ENCODE measurements around the gene TDRD12. TPM values are rescaled to one million over a fixed set of nuclear protein-coding genes. Genes with fewer than 3 reads are reported as not detected.

TDRD12 gene
- total RNA-seq, 1 experiment from 2014 or later = 0.33 TPM

DNA sequence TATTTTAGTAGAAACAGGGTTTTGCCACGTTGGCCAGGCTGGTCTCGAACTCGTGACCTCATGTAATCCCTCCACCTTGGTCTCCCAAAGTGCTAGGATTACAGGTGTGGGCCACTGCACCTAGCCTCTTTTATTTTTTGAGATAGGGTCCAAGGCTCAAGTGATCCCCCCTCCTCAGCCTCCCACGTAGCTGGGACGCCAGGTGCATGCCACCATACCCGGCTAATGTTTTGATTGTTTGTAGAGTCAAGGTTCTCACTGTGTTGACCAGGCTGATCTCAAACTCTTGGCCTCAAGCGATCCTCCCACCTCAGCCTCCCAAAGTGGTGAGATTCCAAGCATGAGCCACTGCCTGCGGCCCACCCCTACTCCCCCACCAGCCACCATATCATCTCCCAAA lies 143.7 kb downstream of the TDRD12 start:
- DNase-seq (ENCODE audit: low read depth, low spot score) = no peak
- TF ChIP-seq CTCF (IDR thresholded peaks at IDR 0.05) (no peak), SIN3A (IDR thresholded peaks at IDR 0.05; ENCODE audit: borderline replicate concordance, insufficient read depth, low read depth, low read length) (no peak), TCF7L2 (IDR thresholded peaks at IDR 0.05; ENCODE audit: low read depth, low read length) (no peak), POLR2AphosphoS5 (IDR thresholded peaks at IDR 0.05; ENCODE audit: low read depth, low read length) (no peak)
- TF ChIP-seq, protein P1, sequence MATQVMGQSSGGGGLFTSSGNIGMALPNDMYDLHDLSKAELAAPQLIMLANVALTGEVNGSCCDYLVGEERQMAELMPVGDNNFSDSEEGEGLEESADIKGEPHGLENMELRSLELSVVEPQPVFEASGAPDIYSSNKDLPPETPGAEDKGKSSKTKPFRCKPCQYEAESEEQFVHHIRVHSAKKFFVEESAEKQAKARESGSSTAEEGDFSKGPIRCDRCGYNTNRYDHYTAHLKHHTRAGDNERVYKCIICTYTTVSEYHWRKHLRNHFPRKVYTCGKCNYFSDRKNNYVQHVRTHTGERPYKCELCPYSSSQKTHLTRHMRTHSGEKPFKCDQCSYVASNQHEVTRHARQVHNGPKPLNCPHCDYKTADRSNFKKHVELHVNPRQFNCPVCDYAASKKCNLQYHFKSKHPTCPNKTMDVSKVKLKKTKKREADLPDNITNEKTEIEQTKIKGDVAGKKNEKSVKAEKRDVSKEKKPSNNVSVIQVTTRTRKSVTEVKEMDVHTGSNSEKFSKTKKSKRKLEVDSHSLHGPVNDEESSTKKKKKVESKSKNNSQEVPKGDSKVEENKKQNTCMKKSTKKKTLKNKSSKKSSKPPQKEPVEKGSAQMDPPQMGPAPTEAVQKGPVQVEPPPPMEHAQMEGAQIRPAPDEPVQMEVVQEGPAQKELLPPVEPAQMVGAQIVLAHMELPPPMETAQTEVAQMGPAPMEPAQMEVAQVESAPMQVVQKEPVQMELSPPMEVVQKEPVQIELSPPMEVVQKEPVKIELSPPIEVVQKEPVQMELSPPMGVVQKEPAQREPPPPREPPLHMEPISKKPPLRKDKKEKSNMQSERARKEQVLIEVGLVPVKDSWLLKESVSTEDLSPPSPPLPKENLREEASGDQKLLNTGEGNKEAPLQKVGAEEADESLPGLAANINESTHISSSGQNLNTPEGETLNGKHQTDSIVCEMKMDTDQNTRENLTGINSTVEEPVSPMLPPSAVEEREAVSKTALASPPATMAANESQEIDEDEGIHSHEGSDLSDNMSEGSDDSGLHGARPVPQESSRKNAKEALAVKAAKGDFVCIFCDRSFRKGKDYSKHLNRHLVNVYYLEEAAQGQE (IDR thresholded peaks at IDR 0.05; ENCODE audit: insufficient read depth in 1 of 2, low read depth in 2 of 2, low read length in 1 of 2) = no peak
- no peak for ATAC-seq
- Histone ChIP-seq H3K36me3 (ENCODE audit: control insufficient read depth, insufficient read depth, low read length) (no peaks in the 10 kb centered on the region), H3K4me1 (ENCODE audit: control insufficient read depth, insufficient read depth, low read length) (no peaks in the 10 kb centered on the region), H3K27ac (ENCODE audit: low read length) (no peak overlapping the region), H3K27me3 (ENCODE audit: control insufficient read depth, insufficient read depth, low read length) (no peaks in the 10 kb centered on the region), H3K4me3 (ENCODE audit: low read depth in 2 of 2, low read length in 2 of 2) (no peak overlapping the region), H3K9me3 (ENCODE audit: control insufficient read depth, insufficient read depth, low read depth, low read length) (no peaks in the 10 kb centered on the region)
- no TSS peak for BruUV-seq (replicated peaks)
- ChIA-PET CTCF (no interaction called here), POLR2A (no interaction called here)
- in situ Hi-C loops (cut with HindIII; ENCODE audit: low pct_unique_long_range_greater_than_20kb, low sequenced_read_pairs) (no loop called here), intact Hi-C loops (cut with micrococcal nuclease; ENCODE audit: unreplicated experiment) (no loop called here)

DNA sequence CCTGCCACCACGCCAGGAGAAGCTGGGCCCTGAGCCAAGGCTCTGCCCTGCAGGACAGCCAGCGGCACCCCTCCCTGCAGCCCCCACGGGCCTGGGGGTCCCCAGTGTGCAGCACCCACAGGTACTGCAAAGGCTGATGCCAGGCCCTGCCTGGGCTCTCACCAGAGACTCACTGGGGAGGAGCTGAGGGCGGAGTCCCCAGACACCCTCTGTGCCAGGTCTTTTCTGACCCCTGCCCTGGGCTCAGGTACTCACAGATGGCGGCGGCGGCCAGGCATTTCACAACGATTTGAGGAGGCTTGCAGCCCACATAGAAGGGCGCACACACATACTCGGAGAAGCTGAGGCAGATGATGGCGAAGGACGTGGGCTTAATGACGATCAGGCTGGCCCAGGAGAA lies 144.3 kb downstream of the TDRD12 start:
- no peak overlapping the region for H3K27ac ChIP-seq (ENCODE audit: low read length)
- ChIA-PET CTCF (no interaction called here), POLR2A (no interaction called here)
- DNase-seq (ENCODE audit: low read depth, low spot score) = no peak
- no peaks in the 10 kb centered on the region for H3K36me3 ChIP-seq (ENCODE audit: control insufficient read depth, insufficient read depth, low read length)
- TF ChIP-seq TCF7L2 (IDR thresholded peaks at IDR 0.05; ENCODE audit: low read depth, low read length) (no peak), SIN3A (IDR thresholded peaks at IDR 0.05; ENCODE audit: borderline replicate concordance, insufficient read depth, low read depth, low read length) (no peak), POLR2AphosphoS5 (IDR thresholded peaks at IDR 0.05; ENCODE audit: low read depth, low read length) (no peak), CTCF (IDR thresholded peaks at IDR 0.05) (no peak)
- TF ChIP-seq, protein P1 (IDR thresholded peaks at IDR 0.05; ENCODE audit: insufficient read depth in 1 of 2, low read depth in 2 of 2, low read length in 1 of 2) = no peak
- ATAC-seq = no peak
- in situ Hi-C loops (cut with HindIII; ENCODE audit: low pct_unique_long_range_greater_than_20kb, low sequenced_read_pairs) (no loop called here), intact Hi-C loops (cut with micrococcal nuclease; ENCODE audit: unreplicated experiment) (no loop called here)
- no peaks in the 10 kb centered on the region for H3K4me1 ChIP-seq (ENCODE audit: control insufficient read depth, insufficient read depth, low read length)
- H3K27me3 ChIP-seq (ENCODE audit: control insufficient read depth, insufficient read depth, low read length) = no peaks in the 10 kb centered on the region
- no peaks in the 10 kb centered on the region for H3K9me3 ChIP-seq (ENCODE audit: control insufficient read depth, insufficient read depth, low read depth, low read length)
- H3K4me3 ChIP-seq (ENCODE audit: low read depth in 2 of 2, low read length in 2 of 2) = no peak overlapping the region
- BruUV-seq (replicated peaks) = no TSS peak

Data from Panc1 (cell line).